Glomerular endothelial cell (primary cell): ENCODE data around the gene FGF5. TPM values are rescaled to one million over a fixed set of nuclear protein-coding genes. Genes with fewer than 3 reads are reported as not detected.

Experiments
- DNase-seq: peaks from one replicate; pipeline ENCODE4 v3.0.0-alpha.2; 2011; ENCODE audit warnings: low read depth, low spot score; ENCODE audit errors: extremely low read depth
- total RNA-seq: library from RNA; depleted of rRNA; stranded (reverse); fragments of >200 nt; gene quantifications from 2 replicates; pipeline ENCODE4 v1.2.3, GENCODE V29; 2015

FGF5 gene
- total RNA-seq, 1 donor from 2014 or later, result 4.3 TPM

DNA sequence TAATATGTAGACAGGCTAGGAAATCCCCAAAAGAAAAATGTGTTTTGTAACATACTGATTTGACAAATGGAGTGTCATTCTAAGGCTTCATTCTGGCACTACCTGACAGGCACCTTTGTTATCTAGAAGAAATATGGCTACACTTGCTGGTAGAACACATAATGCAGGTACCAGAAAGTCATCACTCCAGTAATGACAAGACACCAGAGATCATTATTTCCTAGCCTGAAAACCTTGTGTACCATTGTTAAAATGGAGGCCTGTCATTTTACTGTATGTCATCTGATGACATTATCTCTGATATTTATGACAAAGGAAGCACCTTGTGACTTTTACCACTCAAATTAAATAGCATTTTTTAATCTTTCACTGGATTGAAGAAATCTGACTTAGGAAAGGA, 13.5 kb upstream of the FGF5 start:
- DNase-seq, result no peak

DNA sequence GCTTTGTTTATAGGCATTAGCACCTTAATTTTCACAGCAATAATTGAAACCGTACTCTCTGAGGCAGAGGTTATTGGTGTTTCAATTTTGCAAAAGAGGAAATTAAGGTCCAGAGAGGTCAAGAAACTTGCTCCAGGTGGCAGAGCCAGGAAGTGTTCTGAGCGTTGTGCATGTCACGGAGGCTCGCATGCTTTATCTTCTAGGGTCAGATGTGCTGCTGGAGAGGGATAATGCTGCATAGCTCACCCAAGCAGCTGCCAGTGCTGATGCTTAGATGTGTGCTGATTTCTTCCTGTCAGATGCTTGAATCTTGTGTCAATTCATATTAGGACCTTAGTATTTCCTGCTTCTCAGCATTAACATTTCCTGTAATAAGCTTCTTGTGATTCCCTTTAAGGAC, 13.0 kb upstream of the FGF5 start:
- no peak for DNase-seq

DNA sequence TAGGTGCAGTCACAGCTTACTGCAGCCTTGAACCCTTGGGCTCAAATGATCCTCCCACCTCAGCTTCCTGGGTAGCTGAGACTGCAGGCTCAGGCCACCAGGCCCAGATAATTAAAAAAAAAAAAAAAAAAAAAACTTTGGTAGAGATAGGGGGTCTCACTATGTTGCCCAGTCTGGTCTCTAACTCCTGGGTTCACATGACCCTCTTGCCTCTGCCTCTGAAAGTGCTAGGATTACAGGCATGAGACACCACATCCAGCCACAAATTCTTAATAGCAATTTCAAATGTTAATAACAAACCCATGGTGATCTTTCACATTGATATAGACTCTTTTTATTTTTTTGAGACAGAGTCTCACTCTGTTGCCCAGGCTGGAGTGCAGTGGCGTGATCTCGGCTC, 12.3 kb upstream of the FGF5 start:
- no peak for DNase-seq

- DNase-seq, result no peak
These were observed 11.0 kb upstream of the FGF5 start for GRCh38 chr4:80255329-80256095.

- no peak for DNase-seq
These were observed 8.6 kb upstream of the FGF5 start for GRCh38 chr4:80257851-80258250.

DNA sequence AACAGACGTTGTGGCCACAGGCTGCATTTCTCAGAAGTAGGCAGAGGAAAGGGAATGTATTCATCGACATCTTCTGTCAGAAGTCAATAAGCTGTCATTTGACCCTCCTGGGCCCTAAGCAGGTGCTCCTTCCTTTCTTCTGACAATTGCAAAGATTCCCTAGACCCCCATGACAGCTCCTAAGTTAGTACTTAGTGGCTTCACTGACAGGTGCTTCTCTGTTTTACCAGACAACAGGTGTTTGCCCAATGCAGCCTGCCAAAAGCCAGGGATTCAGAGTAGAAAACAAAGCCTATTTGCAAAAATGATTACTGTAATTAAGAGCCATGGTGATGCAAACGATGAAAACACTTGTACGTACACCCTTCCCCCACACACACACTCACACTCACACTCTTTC, 7.5 kb upstream of the FGF5 start:
- DNase-seq, result no peak

DNA sequence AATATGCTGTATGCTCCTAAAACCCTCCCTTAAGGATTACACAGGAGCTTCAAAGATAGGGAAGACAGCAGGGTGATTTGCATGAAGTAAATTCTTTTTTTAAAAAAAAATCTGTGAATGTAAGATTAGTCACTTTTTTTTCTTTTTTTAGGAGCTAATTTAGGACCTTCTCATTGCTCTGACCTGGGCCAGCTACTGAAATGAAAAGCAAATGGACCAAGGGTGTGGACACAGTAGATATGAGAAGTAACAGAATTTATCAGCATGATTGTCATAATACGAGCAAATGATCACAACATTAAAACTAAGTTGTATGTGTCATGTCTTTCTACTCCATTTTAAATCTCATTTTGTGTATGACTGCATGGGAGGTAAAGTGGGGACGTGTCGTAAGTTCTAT, 6.6 kb upstream of the FGF5 start:
- no peak for DNase-seq

- DNase-seq, result no peak
These were observed 4.4 kb upstream of the FGF5 start for GRCh38 chr4:80261989-80262600.

- no peak for DNase-seq
These were observed 2.7 kb upstream of the FGF5 start for GRCh38 chr4:80263541-80264351.

GRCh38 chr4:80264352-80264647, 2.2 kb upstream of the FGF5 start:
- no peak for DNase-seq

GRCh38 chr4:80264825-80265224, 1.6 kb upstream of the FGF5 start:
- no peak for DNase-seq

DNA sequence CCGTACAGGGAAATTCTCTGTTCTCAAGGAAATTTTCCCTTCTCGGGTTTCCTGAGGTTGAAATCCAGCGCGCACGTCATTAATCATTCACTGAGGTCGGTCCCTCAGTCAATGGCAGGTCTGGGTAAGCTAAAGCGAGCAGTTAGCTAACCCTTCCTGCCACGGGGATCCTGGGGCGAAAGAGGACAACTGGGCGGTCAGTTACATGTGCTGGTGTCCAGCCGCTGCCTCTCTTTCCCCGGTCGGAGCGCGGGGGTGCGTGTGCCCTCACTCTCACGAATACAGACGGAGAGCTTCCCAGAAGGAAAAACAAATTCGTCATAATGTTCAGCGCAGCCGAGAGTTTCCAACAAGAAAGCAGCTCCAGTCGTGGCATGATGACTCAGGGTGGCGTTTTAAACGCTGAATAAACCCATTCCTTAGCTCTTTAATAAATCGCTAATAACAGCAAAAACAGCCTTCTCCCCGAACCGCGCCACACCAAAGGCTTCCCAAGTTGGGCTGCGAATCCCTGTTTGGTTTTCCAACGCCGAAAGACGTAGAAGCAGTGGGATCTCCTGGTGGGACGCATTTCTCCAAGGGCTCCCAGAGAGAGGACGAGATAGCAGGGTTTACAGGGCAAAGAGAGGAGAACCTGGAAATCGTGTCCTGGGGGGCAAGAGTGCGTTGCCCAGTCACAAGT, 752 bp upstream of the FGF5 start:
- DNase-seq, result no peak

DNA sequence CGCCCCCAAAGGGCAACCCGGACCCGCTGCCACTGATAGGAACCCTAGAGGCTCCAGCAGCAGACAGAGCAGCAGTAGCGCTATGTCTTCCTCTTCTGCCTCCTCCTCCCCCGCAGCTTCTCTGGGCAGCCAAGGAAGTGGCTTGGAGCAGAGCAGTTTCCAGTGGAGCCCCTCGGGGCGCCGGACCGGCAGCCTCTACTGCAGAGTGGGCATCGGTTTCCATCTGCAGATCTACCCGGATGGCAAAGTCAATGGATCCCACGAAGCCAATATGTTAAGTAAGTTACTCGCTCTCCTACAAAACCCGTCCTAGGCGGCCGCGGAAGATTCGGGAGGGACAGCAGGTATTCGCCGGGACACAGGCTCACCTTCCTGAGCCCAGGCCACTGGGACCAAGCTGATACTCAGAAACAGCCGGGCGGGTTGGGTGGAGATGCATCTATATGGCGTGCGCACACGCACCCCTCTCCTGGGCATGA, 477 bp downstream of the FGF5 start:
- no peak for DNase-seq

- DNase-seq, result no peak
These were observed 1.8 kb downstream of the FGF5 start for GRCh38 chr4:80268081-80268823.

DNA sequence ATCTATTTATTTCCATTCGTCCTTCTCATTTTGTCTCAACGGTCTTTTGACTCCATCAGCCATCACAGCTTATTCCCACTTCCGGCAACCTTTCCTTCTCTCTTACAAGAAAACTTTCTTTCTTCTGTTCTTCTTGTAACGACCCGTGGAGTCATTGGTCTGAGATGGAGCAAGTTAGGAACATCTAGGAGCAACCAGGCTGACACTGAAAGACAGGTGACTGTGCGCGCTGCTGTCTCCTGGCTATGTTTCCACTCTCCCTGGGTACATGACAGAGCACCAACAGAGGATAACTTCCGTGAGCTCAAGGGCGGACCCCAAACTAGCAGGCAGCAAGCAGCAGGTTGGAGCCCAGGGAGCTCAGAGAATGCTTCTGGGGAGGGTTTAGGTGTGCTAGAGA, 2.5 kb downstream of the FGF5 start:
- DNase-seq, result no peak

DNA sequence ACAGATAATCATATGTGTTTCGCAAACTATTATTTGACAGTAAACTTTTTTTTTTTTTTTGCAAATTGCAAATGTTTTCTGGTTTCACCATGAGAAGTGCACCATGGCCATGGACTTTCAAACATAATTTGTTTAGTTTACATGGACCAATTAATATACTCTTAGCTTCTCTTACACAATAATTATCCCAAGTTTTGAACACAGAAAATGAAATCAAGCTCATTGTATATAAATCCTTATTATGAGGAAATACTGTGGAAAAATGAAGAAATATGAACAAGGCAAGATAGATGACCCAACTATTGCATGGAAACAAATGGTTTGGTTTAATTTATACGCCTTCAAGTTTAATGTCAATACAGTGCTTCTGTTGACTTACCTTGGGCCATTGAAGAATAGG, 3.9 kb downstream of the FGF5 start:
- no peak for DNase-seq

DNA sequence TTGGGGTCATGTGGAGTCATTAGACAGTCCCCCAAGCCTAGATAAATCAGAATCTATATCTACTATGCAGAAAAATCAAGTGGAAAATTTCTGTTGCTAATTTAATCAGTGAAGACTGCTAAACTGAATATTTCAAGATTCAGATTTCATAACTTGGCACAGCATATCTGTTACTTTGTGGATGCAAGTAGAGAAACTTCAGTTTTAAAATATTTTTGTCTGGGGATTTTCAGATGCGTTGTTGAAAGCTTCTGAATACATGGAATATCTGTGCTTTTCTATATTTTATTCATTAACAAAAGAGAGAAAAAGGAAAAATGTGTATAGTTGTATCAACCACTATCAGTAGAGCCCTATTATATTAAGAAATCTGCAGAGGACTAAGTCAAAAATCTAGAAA, 4.4 kb downstream of the FGF5 start:
- DNase-seq, result no peak

- no peak for DNase-seq
These were observed 5.3 kb downstream of the FGF5 start for GRCh38 chr4:80271801-80272200.

GRCh38 chr4:80276931-80277330, 10.5 kb downstream of the FGF5 start:
- DNase-seq, result no peak

DNA sequence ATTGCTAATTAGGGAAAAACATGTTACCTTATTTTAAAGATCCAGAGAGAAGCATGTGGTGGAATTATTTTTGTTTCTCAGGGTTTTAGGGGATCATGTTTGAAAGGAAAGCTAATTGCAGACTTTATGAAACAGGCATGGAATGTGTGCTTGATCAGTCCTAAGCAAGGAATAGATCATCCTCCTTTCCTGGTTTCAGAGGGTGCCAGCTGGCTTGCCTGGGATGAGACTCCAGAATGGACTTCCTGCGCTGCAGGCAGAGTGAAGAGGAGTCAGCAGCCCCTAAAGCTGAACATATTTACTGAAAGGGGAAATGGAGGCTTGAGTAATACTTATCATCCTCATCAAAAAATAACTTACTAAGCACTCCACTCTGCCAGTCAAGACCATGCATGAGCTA, 13.3 kb downstream of the FGF5 start:
- DNase-seq, result no peak

DNA sequence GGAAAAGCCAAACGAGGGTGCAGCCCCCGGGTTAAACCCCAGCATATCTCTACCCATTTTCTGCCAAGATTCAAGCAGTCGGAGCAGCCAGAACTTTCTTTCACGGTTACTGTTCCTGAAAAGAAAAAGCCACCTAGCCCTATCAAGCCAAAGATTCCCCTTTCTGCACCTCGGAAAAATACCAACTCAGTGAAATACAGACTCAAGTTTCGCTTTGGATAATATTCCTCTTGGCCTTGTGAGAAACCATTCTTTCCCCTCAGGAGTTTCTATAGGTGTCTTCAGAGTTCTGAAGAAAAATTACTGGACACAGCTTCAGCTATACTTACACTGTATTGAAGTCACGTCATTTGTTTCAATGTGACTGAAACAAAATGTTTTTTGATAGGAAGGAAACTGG, 20.0 kb downstream of the FGF5 start:
- DNase-seq, result no peak
